LoVo (cell line): ENCODE data around the gene DAB2IP.

Source experiments
- DNase-seq: peaks from one replicate; pipeline ENCODE4 v3.0.0-alpha.2; 2016; ENCODE audit warnings: low spot score

The DAB2IP gene

GRCh38 chr9:121819428-121820231 lies 168.2 kb downstream of the DAB2IP start:
- no peak for DNase-seq

GRCh38 chr9:121820286-121821005 lies 169.0 kb downstream of the DAB2IP start:
- DNase-seq: no peak

GRCh38 chr9:121821326-121821725 lies 169.9 kb downstream of the DAB2IP start:
- DNase-seq: no peak

- DNase-seq: no peak
Observed at GRCh38 chr9:121822093-121823085, 171.0 kb downstream of the DAB2IP start.

- DNase-seq: no peak
Observed at GRCh38 chr9:121823451-121824169, 172.2 kb downstream of the DAB2IP start.

GRCh38 chr9:121824651-121825030 lies 173.2 kb downstream of the DAB2IP start:
- DNase-seq: no peak

- no peak for DNase-seq
Observed at GRCh38 chr9:121825031-121825691, 173.7 kb downstream of the DAB2IP start.

GRCh38 chr9:121826711-121827110 lies 175.3 kb downstream of the DAB2IP start:
- DNase-seq: no peak

GRCh38 chr9:121827251-121827967 lies 176.0 kb downstream of the DAB2IP start:
- DNase-seq: no peak

GRCh38 chr9:121830441-121831140 lies 179.2 kb downstream of the DAB2IP start:
- DNase-seq: no peak

- no peak for DNase-seq
Observed at GRCh38 chr9:121831869-121832268, 180.4 kb downstream of the DAB2IP start.

- DNase-seq: no peak
Observed at GRCh38 chr9:121833061-121833460, 181.6 kb downstream of the DAB2IP start.
